Hepatocyte (in vitro differentiated cells): Measurements from ENCODE around the gene SLC39A7. TPM values are rescaled to one million over a fixed set of nuclear protein-coding genes. Genes with fewer than 3 reads are reported as not detected.

Experiments
- DNase-seq: peaks from one replicate; pipeline ENCODE4 v3.0.0-alpha.2; 2016; ENCODE audit warnings: low spot score
- H2AFZ ChIP-seq: fragments of 200-600 bp; sonication (generic); 2 replicates; pipeline ENCODE4 v1.6.0; 2016; ENCODE audit warnings: antibody characterized with exemption, mild to moderate bottlenecking
- H3K27ac ChIP-seq: fragments of 200-600 bp; sonication (generic); 2 replicates; pipeline ENCODE4 v1.5.1; 2016; ENCODE audit warnings: mild to moderate bottlenecking
- H3K27me3 ChIP-seq: fragments of 200-600 bp; sonication (generic); 2 replicates; pipeline ENCODE4 v1.6.1; 2016
- H3K36me3 ChIP-seq: fragments of 200-600 bp; sonication (generic); replicated peaks from 2 replicates; pipeline ENCODE4 v1.5.1; 2016; ENCODE audit warnings: low read depth; ENCODE audit not compliant: insufficient read depth
- H3K4me1 ChIP-seq: fragments of 200-600 bp; sonication (generic); 2 replicates; pipeline ENCODE4 v1.5.1; 2016; ENCODE audit warnings: mild to moderate bottlenecking, moderate library complexity; ENCODE audit not compliant: insufficient read depth
- H3K4me2 ChIP-seq: fragments of 200-600 bp; sonication (generic); 2 replicates; pipeline ENCODE4 v1.6.0; 2016
- H3K4me3 ChIP-seq: fragments of 200-600 bp; sonication (generic); 2 replicates; pipeline ENCODE4 v1.5.1; 2016; ENCODE audit warnings: mild to moderate bottlenecking
- H3K79me2 ChIP-seq: fragments of 200-600 bp; sonication (generic); 2 replicates; pipeline ENCODE4 v1.6.0; 2017; ENCODE audit warnings: mild to moderate bottlenecking
- H3K9me2 ChIP-seq: fragments of 200-600 bp; sonication (generic); replicated peaks from 2 replicates; pipeline ENCODE4 v1.6.0; 2017; ENCODE audit warnings: mild to moderate bottlenecking; ENCODE audit not compliant: insufficient read depth
- H3K9me3 ChIP-seq: fragments of 200-600 bp; sonication (generic); 2 replicates; pipeline ENCODE4 v1.5.1; 2016; ENCODE audit warnings: low read depth, mild to moderate bottlenecking
- H4K20me1 ChIP-seq: fragments of 200-600 bp; sonication (generic); 2 replicates; pipeline ENCODE4 v1.6.0; 2016; ENCODE audit warnings: mild to moderate bottlenecking; ENCODE audit not compliant: insufficient read depth, poor library complexity, severe bottlenecking
- EZH2 ChIP-seq: fragments of 200-600 bp; sonication (generic); IDR thresholded peaks from 2 replicates; pipeline ENCODE4 v1.6.1; 2016; ENCODE audit warnings: antibody characterized with exemption, mild to moderate bottlenecking, borderline replicate concordance
- EZH2phosphoT487 ChIP-seq: fragments of 200-600 bp; sonication (generic); IDR thresholded peaks from one replicate; pipeline ENCODE4 v1.6.1; 2018; ENCODE audit warnings: antibody characterized with exemption, mild to moderate bottlenecking, low read depth, moderate library complexity; ENCODE audit not compliant: unreplicated experiment, severe bottlenecking
- WGBS: methylation state at CpG from one replicate; pipeline ENCODE4 v1.1.6; 2016; ENCODE audit warnings: low lambda C conversion rate; ENCODE audit errors: missing lambda C conversion rate; 5-methylcytosine and 5-hydroxymethylcytosine counted together
- polyA plus RNA-seq: library from polyadenylated mRNA; unstranded; fragments of >200 nt; fragmentation: Nextera tagmentation; extraction: Ambion mirVana; gene quantifications from 2 replicates; pipeline ENCODE4 v1.2.1, GENCODE V29; 2016
- total RNA-seq: library from RNA; depleted of rRNA; stranded (reverse); fragments of >200 nt; gene quantifications from 2 replicates; pipeline ENCODE4 v1.2.3, GENCODE V29; 2014
- TF ChIP-seq, protein P1 (sequence below): fragments of 200-600 bp; sonication (generic); IDR thresholded peaks from 2 replicates; pipeline ENCODE4 v1.5.1; 2016; ENCODE audit warnings: antibody characterized with exemption, mild to moderate bottlenecking; ENCODE audit not compliant: poor library complexity

The SLC39A7 gene
- total and polyA plus RNA-seq, 2 experiments from 2014 or later = 55.0 to 130 TPM

DNA sequence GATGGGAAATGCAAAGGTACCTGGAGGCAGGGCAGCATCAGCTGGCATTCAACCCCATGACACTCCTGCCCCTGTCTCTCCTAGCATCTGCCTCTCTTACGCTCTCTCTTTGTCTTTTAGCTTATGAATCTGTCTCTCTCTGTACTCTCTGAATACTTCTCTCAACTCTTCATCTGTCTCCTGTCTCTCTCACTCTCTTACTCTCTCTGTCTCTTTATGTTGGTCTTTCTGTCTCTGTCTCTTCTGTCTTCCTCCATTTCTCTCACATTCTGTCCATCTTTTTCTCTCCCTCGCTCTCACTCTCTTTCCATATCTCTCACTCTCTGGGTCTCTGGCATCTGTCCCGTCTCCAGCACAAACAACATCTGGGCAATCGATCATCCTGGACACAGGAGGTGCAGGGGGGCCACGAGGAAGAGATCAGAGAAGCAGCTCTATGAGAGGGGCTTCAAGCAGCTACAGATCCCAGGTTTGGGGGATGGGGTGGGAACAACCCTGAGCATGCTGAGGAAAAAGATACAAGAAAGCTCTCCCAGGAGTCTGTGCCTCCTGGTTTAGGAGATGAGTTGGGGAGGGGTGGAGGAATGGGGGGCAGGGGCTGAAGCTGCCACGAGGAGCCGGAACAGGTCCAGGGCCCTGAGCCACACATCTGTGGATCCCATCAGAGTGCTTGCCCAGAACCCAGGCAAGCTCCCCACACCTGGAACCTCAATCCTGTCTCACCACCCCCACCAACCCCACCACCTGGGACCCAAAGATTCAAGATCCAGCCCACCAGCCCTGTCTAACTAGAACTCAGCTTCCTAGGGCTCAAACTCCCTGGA, 10.8 kb upstream of the SLC39A7 start:
- DNase-seq = no peak
- no peaks in the 10 kb centered on the region for H4K20me1 ChIP-seq
- WGBS = 83% methylated on average over 5 of the region's 7 CpGs
- no peaks in the 10 kb centered on the region for H3K9me2 ChIP-seq
- H3K27me3 ChIP-seq = peaks cover 20% of the 10 kb centered on the region
- H2AFZ ChIP-seq = no peak overlapping the region
- no peak overlapping the region for H3K4me2 ChIP-seq
- no peak overlapping the region for H3K4me3 ChIP-seq
- no peaks in the 10 kb centered on the region for H3K9me3 ChIP-seq
- TF ChIP-seq, protein P1, sequence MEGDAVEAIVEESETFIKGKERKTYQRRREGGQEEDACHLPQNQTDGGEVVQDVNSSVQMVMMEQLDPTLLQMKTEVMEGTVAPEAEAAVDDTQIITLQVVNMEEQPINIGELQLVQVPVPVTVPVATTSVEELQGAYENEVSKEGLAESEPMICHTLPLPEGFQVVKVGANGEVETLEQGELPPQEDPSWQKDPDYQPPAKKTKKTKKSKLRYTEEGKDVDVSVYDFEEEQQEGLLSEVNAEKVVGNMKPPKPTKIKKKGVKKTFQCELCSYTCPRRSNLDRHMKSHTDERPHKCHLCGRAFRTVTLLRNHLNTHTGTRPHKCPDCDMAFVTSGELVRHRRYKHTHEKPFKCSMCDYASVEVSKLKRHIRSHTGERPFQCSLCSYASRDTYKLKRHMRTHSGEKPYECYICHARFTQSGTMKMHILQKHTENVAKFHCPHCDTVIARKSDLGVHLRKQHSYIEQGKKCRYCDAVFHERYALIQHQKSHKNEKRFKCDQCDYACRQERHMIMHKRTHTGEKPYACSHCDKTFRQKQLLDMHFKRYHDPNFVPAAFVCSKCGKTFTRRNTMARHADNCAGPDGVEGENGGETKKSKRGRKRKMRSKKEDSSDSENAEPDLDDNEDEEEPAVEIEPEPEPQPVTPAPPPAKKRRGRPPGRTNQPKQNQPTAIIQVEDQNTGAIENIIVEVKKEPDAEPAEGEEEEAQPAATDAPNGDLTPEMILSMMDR = no peak
- TF ChIP-seq EZH2 (no peak), EZH2phosphoT487 (no peak)
- no peaks in the 10 kb centered on the region for H3K79me2 ChIP-seq
- peaks cover 13% of the 10 kb centered on the region for H3K4me1 ChIP-seq
- no peaks in the 10 kb centered on the region for H3K36me3 ChIP-seq
- H3K27ac ChIP-seq = no peak overlapping the region

DNA sequence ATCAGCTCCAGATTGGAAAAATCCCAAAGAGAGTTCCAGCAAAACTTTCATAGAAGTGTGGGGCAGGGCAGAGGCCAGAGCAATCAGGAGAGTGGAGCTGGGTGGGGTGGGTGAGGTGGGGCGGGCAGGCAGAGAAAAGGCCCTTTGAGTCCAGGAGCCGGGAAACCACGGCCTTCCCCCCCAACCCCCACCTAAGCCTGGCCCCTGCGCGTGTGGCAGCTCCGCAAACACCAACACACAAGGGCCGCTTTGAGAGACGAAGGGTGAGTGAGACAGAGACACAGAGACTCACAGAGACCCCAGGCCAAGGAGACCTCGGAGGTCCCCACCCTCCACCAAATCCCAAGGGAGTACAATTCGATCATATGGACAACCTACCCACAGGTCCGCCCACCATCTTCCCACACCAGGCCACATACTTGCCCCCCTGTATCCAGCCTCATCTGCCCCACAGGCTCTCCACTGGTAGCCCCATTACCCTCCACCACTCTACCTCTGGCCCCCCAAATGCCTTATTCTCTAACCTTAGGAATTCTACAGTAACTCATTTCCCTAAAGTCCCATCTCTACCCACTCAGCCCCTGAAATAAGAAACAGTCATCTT, 10.1 kb upstream of the SLC39A7 start:
- Histone ChIP-seq H3K4me2 (no peak overlapping the region), H2AFZ (no peak overlapping the region), H4K20me1 (no peaks in the 10 kb centered on the region), H3K9me2 (no peaks in the 10 kb centered on the region), H3K27ac (no peak overlapping the region), H3K36me3 (no peaks in the 10 kb centered on the region), H3K4me1 (peaks cover 13% of the 10 kb centered on the region), H3K9me3 (no peaks in the 10 kb centered on the region), H3K4me3 (no peak overlapping the region), H3K79me2 (no peaks in the 10 kb centered on the region), H3K27me3 (peaks cover 20% of the 10 kb centered on the region)
- no peak for DNase-seq
- TF ChIP-seq EZH2 = no peak
- TF ChIP-seq EZH2phosphoT487 = no peak
- TF ChIP-seq, protein P1 = no peak
- 97% methylated on average over 3 of the region's 11 CpGs for WGBS

DNA sequence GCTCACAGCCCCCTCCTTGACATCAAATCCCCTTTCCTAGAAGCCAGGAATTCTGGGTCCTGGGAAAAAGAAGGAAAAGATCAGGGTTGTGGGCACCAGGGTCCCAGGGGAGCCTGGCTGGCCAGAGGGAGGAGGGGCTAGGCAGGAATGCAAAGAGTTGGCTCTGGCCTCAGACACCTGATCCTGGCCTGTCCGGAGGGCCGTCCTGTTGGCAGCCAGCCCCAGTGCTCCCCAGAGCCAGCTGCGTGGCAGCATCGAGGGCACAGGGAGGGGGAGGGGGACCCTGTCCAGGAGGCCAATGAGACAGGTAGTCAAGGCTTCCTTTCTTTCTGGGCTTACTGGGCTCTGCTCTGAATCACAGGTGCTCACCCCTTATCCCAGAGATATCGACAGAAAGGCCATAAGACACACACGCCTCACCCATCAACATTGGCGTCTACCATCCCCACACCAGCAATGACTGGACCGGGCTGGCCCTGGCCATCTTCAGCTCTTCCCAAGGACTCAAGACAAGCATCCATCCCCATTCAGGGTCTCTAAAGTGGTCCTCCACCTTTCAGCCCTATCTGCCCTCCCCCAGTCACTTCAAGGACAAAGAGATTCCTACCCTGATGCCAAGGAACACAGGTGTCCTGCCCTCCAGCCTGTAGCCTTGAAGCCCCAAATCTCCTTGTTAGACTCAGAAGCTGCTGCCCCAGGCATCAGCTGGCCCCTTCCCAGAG, 9.1 kb upstream of the SLC39A7 start:
- Histone ChIP-seq H3K4me3 (no peak overlapping the region), H3K9me2 (no peaks in the 10 kb centered on the region), H3K4me2 (peak overlapping the region; percentile 93), H3K27ac (no peak overlapping the region), H3K27me3 (peaks cover 20% of the 10 kb centered on the region), H3K79me2 (peaks cover 2% of the 10 kb centered on the region), H4K20me1 (no peaks in the 10 kb centered on the region), H3K9me3 (no peaks in the 10 kb centered on the region), H3K36me3 (no peaks in the 10 kb centered on the region), H3K4me1 (peaks cover 13% of the 10 kb centered on the region), H2AFZ (no peak overlapping the region)
- 69% methylated on average over 8 of the region's 8 CpGs for WGBS
- TF ChIP-seq EZH2 = no peak
- no peak for TF ChIP-seq EZH2phosphoT487
- TF ChIP-seq, protein P1 = no peak
- no peak for DNase-seq
